Measurements from ENCODE around the gene PTPN20.

The PTPN20 gene

GRCh38 chr10:47035171-47035818 is 124.1 kb downstream of the PTPN20 start:
- no peak for DNase-seq (ENCODE audit: low spot score)

- DNase-seq (ENCODE audit: low spot score) = no peak
Measured at GRCh38 chr10:47035819-47036337, 124.7 kb downstream of the PTPN20 start.

- no peak for DNase-seq (ENCODE audit: low spot score)
Measured at GRCh38 chr10:47036771-47037170, 125.5 kb downstream of the PTPN20 start.

GRCh38 chr10:47037654-47038425 is 126.6 kb downstream of the PTPN20 start:
- DNase-seq (ENCODE audit: low spot score) = no peak

GRCh38 chr10:47038881-47039561 is 127.8 kb downstream of the PTPN20 start:
- no peak for DNase-seq (ENCODE audit: low spot score)

- DNase-seq (ENCODE audit: low spot score) = no peak
Measured at GRCh38 chr10:47039562-47039913, 128.3 kb downstream of the PTPN20 start.

GRCh38 chr10:47040041-47040491 is 128.8 kb downstream of the PTPN20 start:
- no peak for DNase-seq (ENCODE audit: low spot score)

GRCh38 chr10:47040681-47041080 is 129.5 kb downstream of the PTPN20 start:
- DNase-seq (ENCODE audit: low spot score) = no peak

GRCh38 chr10:47041396-47042198 is 130.4 kb downstream of the PTPN20 start:
- no peak for DNase-seq (ENCODE audit: low spot score)

- DNase-seq (ENCODE audit: low spot score) = no peak
Measured at GRCh38 chr10:47042199-47042473, 130.9 kb downstream of the PTPN20 start.

- DNase-seq (ENCODE audit: low spot score) = no peak
Measured at GRCh38 chr10:47042780-47043750, 131.8 kb downstream of the PTPN20 start.

GRCh38 chr10:47043928-47044538 is 132.8 kb downstream of the PTPN20 start:
- DNase-seq (ENCODE audit: low spot score) = no peak

- no peak for DNase-seq (ENCODE audit: low spot score)
Measured at GRCh38 chr10:47044741-47045140, 133.5 kb downstream of the PTPN20 start.

GRCh38 chr10:47045331-47045861 is 134.2 kb downstream of the PTPN20 start:
- no peak for DNase-seq (ENCODE audit: low spot score)

- no peak for DNase-seq (ENCODE audit: low spot score)
Measured at GRCh38 chr10:47046321-47047126, 135.3 kb downstream of the PTPN20 start.

GRCh38 chr10:47047127-47047504 is 135.9 kb downstream of the PTPN20 start:
- no peak for DNase-seq (ENCODE audit: low spot score)

- DNase-seq (ENCODE audit: low spot score) = peak; percentile 70
Measured at GRCh38 chr10:47047577-47048525, 136.6 kb downstream of the PTPN20 start.

- DNase-seq (ENCODE audit: low spot score) = peak; percentile 2
Measured at GRCh38 chr10:47048526-47048905, 137.3 kb downstream of the PTPN20 start.
